WTC11 (cell line): ENCODE data around the gene HES6. TPM values are rescaled to one million over a fixed set of nuclear protein-coding genes. Genes with fewer than 3 reads are reported as not detected.

Experiments
- ATAC-seq: fragments of 200-7000 bp; cut with Tn5 transposase; 2 replicates; pipeline ENCODE4 v1.10.0; 2021; ENCODE audit warnings: mild to moderate bottlenecking, moderate library complexity
- Bru-seq: library from RNA; stranded (reverse); fragments of 400-500 nt; gene quantifications from one replicate; lab custom pipeline; 2021; lab: Mats Ljungman, UMichigan
- CTCF ChIA-PET: fragments of 300-600 bp; sonication (Branson Sonifier 250); formaldehyde crosslinking; loops from one replicate; lab custom pipeline; 2021; ENCODE audit warnings: antibody characterized with exemption; lab: Charles Lee
- POLR2A ChIA-PET: fragments of 350-600 bp; sonication (Branson Sonifier 250); formaldehyde crosslinking; loops from one replicate; lab custom pipeline; 2021; ENCODE audit warnings: antibody characterized with exemption; lab: Charles Lee
- DNase-seq: peaks from one replicate; pipeline ENCODE4 v3.0.0; 2021; ENCODE audit warnings: low spot score
- H3K27ac Mint-ChIP-seq: 2 replicates; pipeline ENCODE4 v1.8.0; 2021; ENCODE audit warnings: mixed read lengths
- H3K27me3 Mint-ChIP-seq: 2 replicates; pipeline ENCODE4 v1.8.0; 2021; ENCODE audit warnings: low read depth, mild to moderate bottlenecking, moderate library complexity, mixed read lengths
- H3K36me3 Mint-ChIP-seq: 2 replicates; pipeline ENCODE4 v1.8.0; 2021; ENCODE audit warnings: mixed read lengths
- H3K4me1 Mint-ChIP-seq: 2 replicates; pipeline ENCODE4 v1.8.0; 2022; ENCODE audit warnings: mixed read lengths
- H3K4me3 Mint-ChIP-seq: 2 replicates; pipeline ENCODE4 v1.8.0; 2021; ENCODE audit warnings: mild to moderate bottlenecking, moderate library complexity, mixed read lengths
- H3K9me3 Mint-ChIP-seq: 2 replicates; pipeline ENCODE4 v1.8.0; 2021; ENCODE audit warnings: mixed read lengths
- CREB1 ChIP-seq: sonication (generic); formaldehyde crosslinking; IDR thresholded peaks from 2 replicates; pipeline ENCODE4 v1.8.0; 2023; ENCODE audit warnings: mild to moderate bottlenecking, missing genetic modification reagents
- ESRRA ChIP-seq: sonication (generic); formaldehyde crosslinking; IDR thresholded peaks from 2 replicates; pipeline ENCODE4 v1.8.1; 2022; ENCODE audit warnings: mild to moderate bottlenecking, missing genetic modification reagents, borderline replicate concordance
- ETV6 ChIP-seq: sonication (generic); formaldehyde crosslinking; IDR thresholded peaks from 2 replicates; pipeline ENCODE4 v1.8.1; 2022; ENCODE audit warnings: mild to moderate bottlenecking, missing genetic modification reagents
- FOXP4 ChIP-seq: sonication (generic); formaldehyde crosslinking; IDR thresholded peaks from 2 replicates; pipeline ENCODE4 v1.8.0; 2022; ENCODE audit warnings: mild to moderate bottlenecking, missing genetic modification reagents
- JAZF1 ChIP-seq: fragments of 250-450 bp; sonication (Bioruptor Pico); IDR thresholded peaks from 2 replicates; pipeline ENCODE4 v1.9.0; 2021; ENCODE audit warnings: moderate library complexity, mild to moderate bottlenecking, inconsistent platforms
- OVOL2 ChIP-seq: fragments of 250-450 bp; sonication (Bioruptor Pico); IDR thresholded peaks from 2 replicates; pipeline ENCODE4 v1.9.0; 2021; ENCODE audit warnings: mild to moderate bottlenecking, borderline replicate concordance
- SMAD3 ChIP-seq: sonication (generic); formaldehyde crosslinking; IDR thresholded peaks from 2 replicates; pipeline ENCODE4 v1.8.0; 2022; ENCODE audit warnings: missing genetic modification reagents, mild to moderate bottlenecking, borderline replicate concordance
- TCF7 ChIP-seq: sonication (generic); formaldehyde crosslinking; IDR thresholded peaks from 2 replicates; pipeline ENCODE4 v1.8.0; 2022; ENCODE audit warnings: mild to moderate bottlenecking, low read depth, missing genetic modification reagents, moderate library complexity
- TP53 ChIP-seq: sonication (generic); formaldehyde crosslinking; IDR thresholded peaks from 2 replicates; pipeline ENCODE4 v1.8.1; 2023; ENCODE audit warnings: mild to moderate bottlenecking, missing genetic modification reagents
- ZBTB21 ChIP-seq: sonication (generic); formaldehyde crosslinking; IDR thresholded peaks from 2 replicates; pipeline ENCODE4 v1.8.1; 2023; ENCODE audit warnings: mild to moderate bottlenecking, missing genetic modification reagents, borderline replicate concordance
- ZNF121 ChIP-seq: sonication (generic); formaldehyde crosslinking; IDR thresholded peaks from 2 replicates; pipeline ENCODE4 v1.8.0; 2023; ENCODE audit warnings: missing genetic modification reagents
- ZNF219 ChIP-seq: sonication (generic); formaldehyde crosslinking; IDR thresholded peaks from 2 replicates; pipeline ENCODE4 v1.8.0; 2023; ENCODE audit warnings: missing genetic modification reagents, mild to moderate bottlenecking, borderline replicate concordance
- ZNF232 ChIP-seq: sonication (generic); formaldehyde crosslinking; IDR thresholded peaks from 2 replicates; pipeline ENCODE4 v1.8.0; 2022; ENCODE audit warnings: mild to moderate bottlenecking, missing genetic modification reagents
- ZNF317 ChIP-seq: sonication (generic); formaldehyde crosslinking; IDR thresholded peaks from 2 replicates; pipeline ENCODE4 v1.8.1; 2023; ENCODE audit warnings: low read depth, mild to moderate bottlenecking, moderate library complexity, missing genetic modification reagents, borderline replicate concordance
- ZNF396 ChIP-seq: fragments of 250-450 bp; sonication (Bioruptor Pico); IDR thresholded peaks from 2 replicates; pipeline ENCODE4 v1.8.0; 2021; ENCODE audit warnings: mild to moderate bottlenecking, moderate library complexity, borderline replicate concordance
- ZNF423 ChIP-seq: fragments of 250-450 bp; sonication (Bioruptor Pico); IDR thresholded peaks from 2 replicates; pipeline ENCODE4 v2.1.2; 2022; ENCODE audit warnings: mild to moderate bottlenecking, moderate library complexity
- long read RNA-seq, 3 experiments: library from RNA in 1 of 3; library from capped mRNA in 1 of 3; library from polyadenylated mRNA in 1 of 3; unstranded in 2 of 3; stranded (forward) in 1 of 3; transcript quantifications; one replicate each; pipeline ENCODE4 v2.0.0, GENCODE V29; 2021
- total RNA-seq: library from RNA; stranded (reverse); gene quantifications from 3 replicates; pipeline ENCODE4 v1.2.3, GENCODE V29; 2021
- TF ChIP-seq, protein P1 (sequence below): fragments of 250-450 bp; sonication (Bioruptor Pico); IDR thresholded peaks from 2 replicates; pipeline ENCODE4 v1.9.0; 2021; ENCODE audit warnings: mild to moderate bottlenecking
- TF ChIP-seq, protein P2 (sequence below): sonication (generic); formaldehyde crosslinking; IDR thresholded peaks from 2 replicates; pipeline ENCODE4 v1.8.1; 2022; ENCODE audit warnings: low read depth, mild to moderate bottlenecking, moderate library complexity, missing genetic modification reagents, borderline replicate concordance
- TF ChIP-seq, protein P3 (sequence below): sonication (generic); formaldehyde crosslinking; IDR thresholded peaks from 2 replicates; pipeline ENCODE4 v1.8.1; 2022; ENCODE audit warnings: low read depth, missing genetic modification reagents, borderline replicate concordance
- TF ChIP-seq, protein P4 (sequence below): sonication (generic); formaldehyde crosslinking; IDR thresholded peaks from 2 replicates; pipeline ENCODE4 v1.8.1; 2023; ENCODE audit warnings: mild to moderate bottlenecking, missing genetic modification reagents
- TF ChIP-seq, protein P5 (sequence below): fragments of 250-450 bp; sonication (Bioruptor Pico); conservative IDR thresholded peaks from 2 replicates; pipeline ENCODE4 v1.9.0; 2021; ENCODE audit warnings: mild to moderate bottlenecking

The HES6 gene, protein sequence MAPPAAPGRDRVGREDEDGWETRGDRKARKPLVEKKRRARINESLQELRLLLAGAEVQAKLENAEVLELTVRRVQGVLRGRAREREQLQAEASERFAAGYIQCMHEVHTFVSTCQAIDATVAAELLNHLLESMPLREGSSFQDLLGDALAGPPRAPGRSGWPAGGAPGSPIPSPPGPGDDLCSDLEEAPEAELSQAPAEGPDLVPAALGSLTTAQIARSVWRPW
- total RNA-seq (52.1 to 63.9 TPM (median 63.4 TPM) in 3 replicates), Bru-seq, nascent RNA (percentile 68 among the genes with signal in this experiment)
- long read RNA-seq, experiment 1, transcript HES6-203 (3 exons, 1,600 nt), result minor isoform, 57 of 156 reads
- long read RNA-seq, experiment 1, transcript HES6-201 (4 exons, 1,454 nt), result major isoform, 71 of 156 reads
- long read RNA-seq, experiment 1, partial matches to known transcripts, result 3 of 156 reads
- long read RNA-seq, experiment 1, other reads (novel, unspliced or antisense), result 17 of 156 reads
- long read RNA-seq, experiment 2, transcript HES6-203 (3 exons, 1,600 nt), result minor isoform, 9 of 60 reads
- long read RNA-seq, experiment 2, transcript HES6-201 (4 exons, 1,454 nt), result major isoform, 26 of 60 reads
- long read RNA-seq, experiment 2, transcript HES6-205 (3 exons, 528 nt), result minor isoform, 6 of 60 reads
- long read RNA-seq, experiment 2, partial matches to known transcripts, result 9 of 60 reads
- long read RNA-seq, experiment 2, other reads (novel, unspliced or antisense), result 9 of 60 reads
- long read RNA-seq, experiment 3, partial matches to known transcripts, result 0 of 3 reads
- long read RNA-seq, experiment 3, other reads (novel, unspliced or antisense), result 1 of 3 reads

DNA sequence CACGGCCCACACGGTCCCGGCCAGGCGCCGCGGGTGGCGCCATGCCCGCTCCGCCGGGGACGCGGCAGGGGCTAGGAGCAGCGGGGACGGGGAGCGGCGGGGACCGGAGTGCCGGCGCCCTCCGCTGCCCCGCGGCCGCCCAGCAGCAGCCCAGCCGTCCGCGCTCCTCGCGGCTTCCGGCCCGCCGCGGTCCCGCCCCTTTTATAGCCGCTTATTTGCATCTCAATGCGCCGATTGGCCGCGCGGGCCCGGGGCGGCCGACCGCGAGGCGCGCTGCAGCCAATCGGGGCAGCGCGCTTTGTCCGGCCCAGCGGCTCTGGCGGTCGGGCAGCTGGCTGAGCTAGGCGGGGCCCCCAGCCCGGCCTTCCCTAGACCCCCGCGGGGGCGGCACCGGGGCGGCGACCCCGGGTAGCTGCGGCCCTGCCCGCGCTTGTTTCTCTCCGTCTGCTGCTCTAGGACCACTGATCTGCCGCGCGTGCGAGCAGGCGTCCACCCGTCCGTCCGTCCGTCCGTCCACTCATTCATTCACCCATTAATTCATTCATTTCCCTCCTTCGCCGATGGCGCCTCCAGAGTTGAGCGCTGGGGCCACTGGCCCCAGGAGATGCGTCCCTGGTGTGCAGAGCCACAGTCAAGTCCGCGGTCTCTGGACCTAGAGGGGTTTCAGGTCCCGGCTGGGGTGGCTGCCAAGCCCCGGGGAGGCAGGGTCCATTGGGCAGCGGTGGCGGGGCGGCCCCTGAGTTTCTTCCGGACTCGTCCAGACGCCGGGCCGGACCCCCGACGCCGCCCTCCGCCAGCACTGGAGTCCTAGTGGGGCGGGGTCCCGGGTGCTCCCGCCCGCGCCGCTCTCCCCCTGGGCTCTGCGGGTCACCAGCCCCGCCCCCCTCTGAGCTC lies at the start of gene HES6:
TSS of gene HES6 (minus strand) at position 176 of the 894 bp plus-strand sequence. CDS start at position 43, 133 bp downstream.
- ATAC-seq, result peak; percentile 80
- Mint-ChIP-seq H3K27me3 (peaks cover 51% of the 10 kb centered on the region), H3K36me3 (peaks cover 7% of the 10 kb centered on the region), H3K27ac (peak within 1 kb of the TSS; percentile 95), H3K9me3 (no peaks in the 10 kb centered on the region), H3K4me3 (peak within 1 kb of the TSS; percentile 87), H3K4me1 (peaks cover 16% of the 10 kb centered on the region)
- ChIA-PET POLR2A (interaction anchor here (1.1 kb wide), 1 partner anchor 9 kb away, joined by 3 read pairs; no protein-coding TSS in a partner anchor), CTCF (interaction anchor here (1.0 to 3.3 kb wide), 2 partner anchors 12 to 23 kb away, joined by 3 to 21 read pairs; no protein-coding TSS in a partner anchor)
- peak; percentile 90 for DNase-seq
- TF ChIP-seq TCF7 (CRISPR knock-in tag), result no peak
- peak; percentile 0; the same call in 1 of the 2 replicates for TF ChIP-seq FOXP4 (CRISPR knock-in tag)
- 0 out of 2 replicates have a peak, but pooled peaks have one; percentile 61 for TF ChIP-seq ZNF232 (CRISPR knock-in tag)
- TF ChIP-seq CREB1 (CRISPR knock-in tag), result no peak
- TF ChIP-seq, protein P1, sequence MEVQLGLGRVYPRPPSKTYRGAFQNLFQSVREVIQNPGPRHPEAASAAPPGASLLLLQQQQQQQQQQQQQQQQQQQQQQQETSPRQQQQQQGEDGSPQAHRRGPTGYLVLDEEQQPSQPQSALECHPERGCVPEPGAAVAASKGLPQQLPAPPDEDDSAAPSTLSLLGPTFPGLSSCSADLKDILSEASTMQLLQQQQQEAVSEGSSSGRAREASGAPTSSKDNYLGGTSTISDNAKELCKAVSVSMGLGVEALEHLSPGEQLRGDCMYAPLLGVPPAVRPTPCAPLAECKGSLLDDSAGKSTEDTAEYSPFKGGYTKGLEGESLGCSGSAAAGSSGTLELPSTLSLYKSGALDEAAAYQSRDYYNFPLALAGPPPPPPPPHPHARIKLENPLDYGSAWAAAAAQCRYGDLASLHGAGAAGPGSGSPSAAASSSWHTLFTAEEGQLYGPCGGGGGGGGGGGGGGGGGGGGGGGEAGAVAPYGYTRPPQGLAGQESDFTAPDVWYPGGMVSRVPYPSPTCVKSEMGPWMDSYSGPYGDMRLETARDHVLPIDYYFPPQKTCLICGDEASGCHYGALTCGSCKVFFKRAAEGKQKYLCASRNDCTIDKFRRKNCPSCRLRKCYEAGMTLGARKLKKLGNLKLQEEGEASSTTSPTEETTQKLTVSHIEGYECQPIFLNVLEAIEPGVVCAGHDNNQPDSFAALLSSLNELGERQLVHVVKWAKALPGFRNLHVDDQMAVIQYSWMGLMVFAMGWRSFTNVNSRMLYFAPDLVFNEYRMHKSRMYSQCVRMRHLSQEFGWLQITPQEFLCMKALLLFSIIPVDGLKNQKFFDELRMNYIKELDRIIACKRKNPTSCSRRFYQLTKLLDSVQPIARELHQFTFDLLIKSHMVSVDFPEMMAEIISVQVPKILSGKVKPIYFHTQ, result no peak
- TF ChIP-seq, protein P2, sequence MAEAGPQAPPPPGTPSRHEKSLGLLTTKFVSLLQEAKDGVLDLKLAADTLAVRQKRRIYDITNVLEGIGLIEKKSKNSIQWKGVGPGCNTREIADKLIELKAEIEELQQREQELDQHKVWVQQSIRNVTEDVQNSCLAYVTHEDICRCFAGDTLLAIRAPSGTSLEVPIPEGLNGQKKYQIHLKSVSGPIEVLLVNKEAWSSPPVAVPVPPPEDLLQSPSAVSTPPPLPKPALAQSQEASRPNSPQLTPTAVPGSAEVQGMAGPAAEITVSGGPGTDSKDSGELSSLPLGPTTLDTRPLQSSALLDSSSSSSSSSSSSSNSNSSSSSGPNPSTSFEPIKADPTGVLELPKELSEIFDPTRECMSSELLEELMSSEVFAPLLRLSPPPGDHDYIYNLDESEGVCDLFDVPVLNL (CRISPR knock-in tag), result no peak
- TF ChIP-seq ZBTB21, result 0 out of 2 replicates have a peak, but pooled peaks have one; percentile 69
- no peak for TF ChIP-seq ZNF317 (CRISPR knock-in tag)
- TF ChIP-seq ZNF219 (CRISPR knock-in tag), result no peak
- TF ChIP-seq JAZF1 (CRISPR knock-in tag), result no peak
- TF ChIP-seq ZNF121 (CRISPR knock-in tag), result no peak
- no peak; the same call in 1 of the 2 replicates for TF ChIP-seq ETV6 (CRISPR knock-in tag)
- TF ChIP-seq TP53 (CRISPR knock-in tag), result peak; percentile 83; the same call in 1 of the 2 replicates
- TF ChIP-seq, protein P3, sequence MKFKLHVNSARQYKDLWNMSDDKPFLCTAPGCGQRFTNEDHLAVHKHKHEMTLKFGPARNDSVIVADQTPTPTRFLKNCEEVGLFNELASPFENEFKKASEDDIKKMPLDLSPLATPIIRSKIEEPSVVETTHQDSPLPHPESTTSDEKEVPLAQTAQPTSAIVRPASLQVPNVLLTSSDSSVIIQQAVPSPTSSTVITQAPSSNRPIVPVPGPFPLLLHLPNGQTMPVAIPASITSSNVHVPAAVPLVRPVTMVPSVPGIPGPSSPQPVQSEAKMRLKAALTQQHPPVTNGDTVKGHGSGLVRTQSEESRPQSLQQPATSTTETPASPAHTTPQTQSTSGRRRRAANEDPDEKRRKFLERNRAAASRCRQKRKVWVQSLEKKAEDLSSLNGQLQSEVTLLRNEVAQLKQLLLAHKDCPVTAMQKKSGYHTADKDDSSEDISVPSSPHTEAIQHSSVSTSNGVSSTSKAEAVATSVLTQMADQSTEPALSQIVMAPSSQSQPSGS, result no peak
- TF ChIP-seq, protein P4, sequence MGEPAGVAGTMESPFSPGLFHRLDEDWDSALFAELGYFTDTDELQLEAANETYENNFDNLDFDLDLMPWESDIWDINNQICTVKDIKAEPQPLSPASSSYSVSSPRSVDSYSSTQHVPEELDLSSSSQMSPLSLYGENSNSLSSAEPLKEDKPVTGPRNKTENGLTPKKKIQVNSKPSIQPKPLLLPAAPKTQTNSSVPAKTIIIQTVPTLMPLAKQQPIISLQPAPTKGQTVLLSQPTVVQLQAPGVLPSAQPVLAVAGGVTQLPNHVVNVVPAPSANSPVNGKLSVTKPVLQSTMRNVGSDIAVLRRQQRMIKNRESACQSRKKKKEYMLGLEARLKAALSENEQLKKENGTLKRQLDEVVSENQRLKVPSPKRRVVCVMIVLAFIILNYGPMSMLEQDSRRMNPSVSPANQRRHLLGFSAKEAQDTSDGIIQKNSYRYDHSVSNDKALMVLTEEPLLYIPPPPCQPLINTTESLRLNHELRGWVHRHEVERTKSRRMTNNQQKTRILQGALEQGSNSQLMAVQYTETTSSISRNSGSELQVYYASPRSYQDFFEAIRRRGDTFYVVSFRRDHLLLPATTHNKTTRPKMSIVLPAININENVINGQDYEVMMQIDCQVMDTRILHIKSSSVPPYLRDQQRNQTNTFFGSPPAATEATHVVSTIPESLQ (CRISPR knock-in tag), result no peak
- no peak for TF ChIP-seq ESRRA (CRISPR knock-in tag)
- TF ChIP-seq, protein P5, sequence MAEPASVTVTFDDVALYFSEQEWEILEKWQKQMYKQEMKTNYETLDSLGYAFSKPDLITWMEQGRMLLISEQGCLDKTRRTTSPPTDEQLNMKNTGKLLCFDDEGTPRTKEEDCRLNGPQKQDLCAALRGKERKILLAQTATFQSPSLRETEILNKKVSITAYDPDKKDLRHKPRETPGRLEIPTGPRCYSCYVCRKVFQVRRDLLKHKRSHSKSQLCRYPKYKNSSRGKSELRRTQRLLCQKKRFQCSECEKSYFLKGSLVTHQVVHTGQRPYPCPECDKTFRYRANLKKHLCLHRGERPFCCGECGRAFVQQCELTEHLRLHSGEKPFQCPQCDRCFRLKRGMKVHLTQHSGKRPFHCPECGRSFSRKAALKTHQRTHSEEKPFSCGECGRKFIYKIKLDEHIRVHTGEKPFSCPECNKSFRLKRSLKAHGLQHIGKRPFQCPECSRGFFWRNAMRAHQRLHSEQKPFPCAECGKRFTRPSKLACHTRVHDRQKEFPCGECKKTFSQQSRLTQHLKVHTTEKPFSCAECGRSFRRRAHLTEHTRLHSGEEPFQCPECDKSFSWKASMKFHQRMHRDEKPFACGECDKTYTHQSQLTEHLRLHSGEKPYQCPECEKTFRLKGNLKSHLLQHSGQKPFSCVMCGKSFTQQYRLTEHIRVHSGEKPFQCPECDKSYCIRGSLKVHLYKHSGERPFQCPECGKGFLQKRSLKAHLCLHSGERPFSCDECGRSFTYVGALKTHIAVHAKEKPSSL, result no peak
- TF ChIP-seq ZNF396 (CRISPR knock-in tag), result no peak
- no peak for TF ChIP-seq SMAD3 (CRISPR knock-in tag)
- peak; percentile 69 for TF ChIP-seq ZNF423 (CRISPR knock-in tag)
- TF ChIP-seq OVOL2 (CRISPR knock-in tag), result no peak
